Coronary artery (tissue), 2 donors: ENCODE data around the gene RBMS1.

ENCODE experiments used
- DNase-seq: peaks from one replicate; pipeline ENCODE4 v3.0.0-alpha.2; 2017; ENCODE audit warnings: low spot score
- H3K27ac ChIP-seq, 2 donors: fragments of 200-600 bp; sonication (generic); one replicate each; pipeline ENCODE4 v1.5.1; 2016 to 2019
- H3K4me3 ChIP-seq: fragments of 200-600 bp; sonication (generic); 2 replicates; pipeline ENCODE4 v1.5.1; 2016; ENCODE audit warnings: mild to moderate bottlenecking, moderate library complexity
- TF ChIP-seq, protein P1 (sequence below): fragments of 200-600 bp; sonication (generic); IDR thresholded peaks from one replicate; pipeline ENCODE4 v1.5.1; 2019; ENCODE audit warnings: antibody characterized with exemption

The RBMS1 gene

DNA sequence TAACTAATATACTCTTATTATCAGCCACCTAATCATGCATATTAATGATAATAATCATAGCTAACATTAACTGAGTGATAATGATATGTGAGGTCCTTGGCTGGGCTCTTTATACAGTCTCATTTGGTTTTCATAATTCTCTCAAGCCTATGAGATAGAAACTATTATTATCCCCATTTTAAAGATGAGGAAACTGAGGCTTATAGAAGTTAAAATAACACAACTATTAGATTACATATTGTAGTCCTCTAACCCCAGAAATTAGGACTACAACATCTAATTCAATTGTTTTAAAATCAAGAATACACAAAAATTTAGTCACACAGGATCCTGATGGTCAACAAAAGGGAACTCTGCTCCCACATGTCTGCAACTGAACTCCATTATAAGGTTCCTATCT is 209.9 kb downstream of the RBMS1 start:
- DNase-seq = no peak
- no peak overlapping the region for H3K27ac ChIP-seq
- no peak overlapping the region for H3K4me3 ChIP-seq
- TF ChIP-seq, protein P1, sequence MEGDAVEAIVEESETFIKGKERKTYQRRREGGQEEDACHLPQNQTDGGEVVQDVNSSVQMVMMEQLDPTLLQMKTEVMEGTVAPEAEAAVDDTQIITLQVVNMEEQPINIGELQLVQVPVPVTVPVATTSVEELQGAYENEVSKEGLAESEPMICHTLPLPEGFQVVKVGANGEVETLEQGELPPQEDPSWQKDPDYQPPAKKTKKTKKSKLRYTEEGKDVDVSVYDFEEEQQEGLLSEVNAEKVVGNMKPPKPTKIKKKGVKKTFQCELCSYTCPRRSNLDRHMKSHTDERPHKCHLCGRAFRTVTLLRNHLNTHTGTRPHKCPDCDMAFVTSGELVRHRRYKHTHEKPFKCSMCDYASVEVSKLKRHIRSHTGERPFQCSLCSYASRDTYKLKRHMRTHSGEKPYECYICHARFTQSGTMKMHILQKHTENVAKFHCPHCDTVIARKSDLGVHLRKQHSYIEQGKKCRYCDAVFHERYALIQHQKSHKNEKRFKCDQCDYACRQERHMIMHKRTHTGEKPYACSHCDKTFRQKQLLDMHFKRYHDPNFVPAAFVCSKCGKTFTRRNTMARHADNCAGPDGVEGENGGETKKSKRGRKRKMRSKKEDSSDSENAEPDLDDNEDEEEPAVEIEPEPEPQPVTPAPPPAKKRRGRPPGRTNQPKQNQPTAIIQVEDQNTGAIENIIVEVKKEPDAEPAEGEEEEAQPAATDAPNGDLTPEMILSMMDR = no peak

DNA sequence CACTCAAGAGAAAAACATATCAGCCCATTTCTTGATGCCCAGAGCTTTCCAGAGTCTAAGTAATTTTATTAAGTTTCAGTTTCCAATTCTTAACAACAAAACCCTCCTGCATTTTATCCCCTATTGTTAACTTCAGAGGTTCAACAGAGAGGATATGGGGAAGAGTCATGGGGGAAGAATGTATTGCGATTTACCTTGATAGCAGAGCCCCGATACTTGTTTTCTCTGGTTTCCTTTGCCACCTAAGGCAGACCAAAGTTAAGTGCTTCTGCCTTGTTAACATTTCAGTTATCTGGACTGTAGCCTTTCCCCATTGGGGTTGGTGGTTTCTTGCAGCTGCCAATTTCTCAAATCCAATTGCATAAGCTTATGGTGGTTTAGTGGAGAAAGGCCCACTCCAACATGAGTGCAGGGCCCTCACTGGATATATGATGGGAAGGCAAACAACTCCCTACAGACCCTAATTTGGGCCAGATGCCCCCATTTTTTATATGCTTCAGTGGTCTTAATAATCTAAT is 211.5 kb downstream of the RBMS1 start:
- H3K4me3 ChIP-seq = no peak overlapping the region
- H3K27ac ChIP-seq = no peak overlapping the region
- no peak for DNase-seq
- TF ChIP-seq, protein P1 = no peak

DNA sequence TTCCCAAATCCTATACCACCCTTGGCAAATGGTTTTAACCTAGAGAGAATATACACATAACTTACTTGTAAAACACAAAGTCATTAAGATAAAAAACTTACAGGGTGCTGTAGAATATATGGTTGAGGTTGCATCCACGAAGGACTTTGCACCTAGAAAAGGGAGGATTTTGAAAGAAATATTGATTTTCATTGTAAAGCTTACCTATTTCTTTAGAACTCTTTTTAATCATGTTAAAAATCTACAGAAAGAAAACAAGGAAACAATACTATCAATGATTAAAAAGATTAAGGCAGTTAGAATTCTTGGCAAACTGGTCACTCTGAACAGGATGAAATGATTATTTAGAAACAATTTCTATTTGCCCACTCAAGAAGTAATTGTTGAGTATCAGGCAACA is 212.4 kb downstream of the RBMS1 start:
- Histone ChIP-seq H3K4me3 (no peak overlapping the region), H3K27ac (no peak overlapping the region)
- no peak for DNase-seq
- TF ChIP-seq, protein P1 = no peak

DNA sequence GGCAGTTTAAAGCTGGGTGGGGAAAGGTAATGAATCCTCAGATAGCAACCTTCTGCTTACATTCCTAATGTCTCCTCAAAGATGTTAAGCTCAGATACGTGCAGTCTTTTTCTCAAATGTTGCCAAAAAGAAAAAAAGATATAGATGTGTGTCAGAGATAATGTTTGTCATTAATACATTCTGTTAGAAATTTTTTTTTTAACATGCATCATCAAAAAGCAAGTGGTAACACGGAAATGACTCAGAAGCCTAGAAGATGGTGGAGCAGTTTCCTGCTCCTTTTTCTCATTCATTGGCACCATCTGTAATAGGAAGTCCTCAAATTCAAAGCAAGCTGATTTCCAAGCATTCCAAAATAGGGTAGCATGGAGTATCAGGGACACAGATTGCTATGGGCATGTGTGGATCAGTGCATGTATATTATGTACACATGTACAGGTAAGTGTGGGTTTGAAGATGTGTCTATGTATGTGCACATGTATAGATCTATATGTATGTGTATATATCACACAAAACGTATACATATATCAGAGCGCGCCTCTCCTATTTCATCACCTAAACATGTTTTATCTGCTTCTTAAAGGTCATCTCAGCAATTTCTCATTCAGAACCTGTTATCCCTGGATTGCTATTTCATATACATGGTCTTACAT is 213.7 kb downstream of the RBMS1 start:
- H3K27ac ChIP-seq = peak overlapping the region in 1 of 2 donors; percentile 43
- H3K4me3 ChIP-seq = no peak overlapping the region
- no peak for DNase-seq
- TF ChIP-seq, protein P1 = no peak

DNA sequence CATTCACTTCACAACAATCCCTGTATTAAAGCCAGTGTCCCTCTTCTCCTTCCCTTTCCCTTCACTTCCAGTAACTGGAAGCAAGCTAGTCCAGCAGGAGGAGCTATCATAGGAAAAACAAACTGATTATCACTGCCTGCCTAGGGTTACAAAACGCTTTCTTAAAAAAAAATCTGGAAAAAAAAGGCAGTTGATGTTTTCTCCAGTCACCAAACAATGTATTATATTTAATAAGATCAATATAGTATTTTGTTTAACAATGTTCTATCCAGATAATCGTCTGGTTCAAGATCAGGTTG is 214.8 kb downstream of the RBMS1 start:
- Histone ChIP-seq H3K27ac (peak overlapping the region in 1 of 2 donors; percentile 66), H3K4me3 (no peak overlapping the region)
- TF ChIP-seq, protein P1 = no peak
- DNase-seq = no peak

DNA sequence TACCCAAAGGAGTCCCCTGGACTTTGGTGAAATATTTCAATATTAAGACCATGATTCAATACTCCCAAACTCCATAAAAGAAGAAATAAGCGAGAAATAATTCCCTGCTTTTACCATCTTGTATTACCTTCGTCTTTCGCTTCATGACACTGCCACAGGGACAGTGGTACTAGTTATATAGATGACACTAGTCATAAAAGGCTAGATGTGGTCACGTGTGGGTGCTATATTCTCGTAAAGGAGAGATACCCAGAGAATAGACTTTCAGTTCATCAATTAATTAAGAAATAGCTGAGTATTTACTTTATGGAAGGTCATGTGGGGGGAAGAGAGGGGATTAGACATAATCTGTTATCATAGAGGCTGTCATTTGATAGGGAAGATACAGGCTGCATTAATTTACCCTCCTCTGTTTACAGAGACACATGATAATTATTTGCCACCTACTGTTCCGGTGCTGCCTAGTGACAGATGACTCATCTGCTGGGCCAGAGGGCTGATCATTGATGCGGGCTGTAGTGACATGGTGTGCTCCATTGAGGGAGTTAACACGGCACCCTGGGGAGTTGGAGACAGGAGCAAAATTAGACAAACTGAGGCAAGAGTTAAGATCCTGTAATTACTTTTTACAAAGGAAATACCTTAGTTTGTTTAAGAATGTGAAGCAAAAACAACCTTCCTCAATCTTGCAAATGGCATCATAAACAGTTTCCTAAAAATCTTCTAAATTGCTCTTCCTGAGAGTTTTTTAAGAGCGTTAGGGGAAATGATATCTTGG is 215.3 kb downstream of the RBMS1 start:
- Histone ChIP-seq H3K27ac (peak overlapping the region in 1 of 2 donors; percentile 66), H3K4me3 (no peak overlapping the region)
- TF ChIP-seq, protein P1 = no peak
- no peak for DNase-seq

DNA sequence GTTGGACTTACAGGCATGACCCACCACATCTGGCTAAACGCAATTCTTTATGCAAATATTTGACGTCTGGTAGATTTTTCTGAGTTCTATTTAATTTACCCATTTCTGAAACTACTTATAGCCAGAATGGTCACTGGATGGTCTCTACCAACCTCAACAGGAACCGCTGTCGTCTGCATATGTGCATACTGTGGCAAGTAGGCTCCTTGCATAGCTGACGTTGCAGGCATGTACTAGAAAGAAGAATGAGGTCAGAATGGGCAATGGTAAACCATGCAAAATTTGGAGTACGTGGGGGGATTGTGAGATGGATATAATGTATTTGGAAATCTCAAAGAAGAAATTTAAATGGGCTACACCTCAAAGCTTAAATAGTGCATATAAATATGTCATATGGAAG is 216.5 kb downstream of the RBMS1 start:
- no peak for DNase-seq
- Histone ChIP-seq H3K27ac (no peak overlapping the region), H3K4me3 (no peak overlapping the region)
- TF ChIP-seq, protein P1 = no peak
